ENCODE data around the gene PDCD4. TPM values are rescaled to one million over a fixed set of nuclear protein-coding genes. Genes with fewer than 3 reads are reported as not detected.

PDCD4 gene
- total and polyA plus RNA-seq, 10 of the 15 experiments (the other 5 are each of a cell fraction or from before 2014, with no cell fraction given) = 101 to 372 (median 171) TPM

DNA sequence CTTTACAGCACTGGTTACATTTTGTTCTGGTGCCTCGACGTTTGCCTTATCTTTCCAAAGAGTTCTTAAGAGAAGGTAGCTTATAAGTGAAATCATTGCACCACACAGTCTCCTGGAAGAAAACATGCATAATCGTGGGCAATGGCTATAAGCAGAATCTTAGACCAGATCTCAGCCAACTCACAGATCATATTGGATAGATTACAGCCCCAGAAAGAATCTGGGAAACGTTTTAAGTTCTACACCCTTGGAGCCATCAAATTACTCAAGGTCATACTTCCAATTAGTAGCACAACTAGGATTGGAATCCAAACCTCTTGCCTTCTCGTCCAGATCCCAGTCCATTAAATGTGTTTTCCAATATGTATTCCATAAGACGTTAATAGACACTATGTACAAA is 8.8 kb upstream of the PDCD4 start:
- Histone ChIP-seq H3K9ac (ENCODE audit: control insufficient read depth, insufficient read depth, low read length) (no peak overlapping the region), H3K79me2 (ENCODE audit: control insufficient read depth, insufficient read depth, low read length) (peaks cover 2% of the 10 kb centered on the region; the same call in 1 of the 2 replicates), H3K27ac (ENCODE audit: control insufficient read depth, insufficient read depth) (peak overlapping the region; percentile 99; the same call in 1 of the 2 replicates), H4K20me1 (ENCODE audit: control insufficient read depth, insufficient read depth) (no peaks in the 10 kb centered on the region), H3K4me3 (no peak overlapping the region), H3K27me3 (replicated peaks in 1 of 2; ENCODE audit: control insufficient read depth in 2 of 2, insufficient read depth in 2 of 2, low read length in 1 of 2) (no peaks in the 10 kb centered on the region), H2AFZ (ENCODE audit: control insufficient read depth, low read depth, low read length) (no peak overlapping the region), H3K36me3 (ENCODE audit: control insufficient read depth in 2 of 2, insufficient read depth in 2 of 2, low read length in 1 of 2) (no peaks in the 10 kb centered on the region), H3K9me3 (replicated peaks; ENCODE audit: control insufficient read depth, insufficient read depth, low read length) (no peaks in the 10 kb centered on the region), H3K4me1 (ENCODE audit: control insufficient read depth, insufficient read depth, low read length) (peaks cover 93% of the 10 kb centered on the region), H3K4me2 (ENCODE audit: control insufficient read depth, insufficient read depth) (no peak overlapping the region)
- RAD21 ChIA-PET (ENCODE audit: unreplicated experiment) = interaction anchor here (1.0 to 1.4 kb wide), 3 partner anchors 8 to 60 kb away, joined by 3 to 9 read pairs (median 4); partner anchors contain the start of gene PDCD4
- BruUV-seq (replicated peaks) = no TSS peak
- TF ChIP-seq RAD21 (IDR thresholded peaks at IDR 0.05; ENCODE audit: insufficient read depth, low read depth, low read length) = no peak
- DNase-seq (ENCODE audit: low read depth, low spot score) (no peak), FAIRE-seq (no peak), ATAC-seq (no peak)
- CTCF ChIA-PET = interaction anchor here (1.1 to 2.6 kb wide), 3 partner anchors 10 to 17 kb away, joined by 3 to 8 read pairs (median 6); no protein-coding TSS in a partner anchor
- intact Hi-C loops (cut with micrococcal nuclease; ENCODE audit: unreplicated experiment) (no loop called here), in situ Hi-C loops (cut with MboI) (no loop called here)
- 80% methylated on average over 6 of the region's 6 CpGs for WGBS (ENCODE audit: insufficient coverage, insufficient replicate concordance, low lambda C conversion rate, missing lambda C conversion rate)
- SMC1A ChIA-PET (ENCODE audit: uncharacterized antibody, unreplicated experiment) = interaction anchor here (1.0 to 6.8 kb wide), 6 partner anchors 9 to 60 kb away, joined by 3 to 188 read pairs (median 41); partner anchors contain the start of gene PDCD4
- POLR2A ChIA-PET = interaction anchor here (0.7 to 6.7 kb wide), 4 partner anchors 8 to 19 kb away, joined by 3 to 145 read pairs (median 24); partner anchors contain the start of gene PDCD4

DNA sequence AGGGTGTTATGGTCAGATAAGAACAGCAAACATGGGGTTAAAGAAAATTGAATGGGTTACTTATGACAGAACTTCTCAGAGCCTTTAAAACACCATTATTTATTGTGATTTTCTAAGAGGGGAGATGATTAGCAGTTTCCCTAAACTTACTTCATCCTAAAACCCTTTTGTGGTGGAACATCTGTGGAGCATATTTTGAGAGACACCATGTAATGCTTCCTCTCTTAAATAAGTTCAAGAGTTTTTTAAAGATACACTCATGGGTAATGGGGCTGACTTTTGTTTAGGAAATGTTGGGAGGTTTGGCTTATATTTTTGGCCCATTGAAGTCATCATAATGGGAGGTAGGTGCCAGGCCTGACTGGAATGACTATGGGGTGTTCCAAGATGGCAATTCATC is 8.4 kb upstream of the PDCD4 start:
- no peak overlapping the region for H3K9ac ChIP-seq (ENCODE audit: control insufficient read depth, insufficient read depth, low read length)
- peaks cover 2% of the 10 kb centered on the region; the same call in 1 of the 2 replicates for H3K79me2 ChIP-seq (ENCODE audit: control insufficient read depth, insufficient read depth, low read length)
- DNase-seq (ENCODE audit: low read depth, low spot score) = no peak
- H2AFZ ChIP-seq (ENCODE audit: control insufficient read depth, low read depth, low read length) = no peak overlapping the region
- H3K4me1 ChIP-seq (ENCODE audit: control insufficient read depth, insufficient read depth, low read length) = peaks cover 93% of the 10 kb centered on the region
- in situ Hi-C loops (cut with MboI) = no loop called here
- ChIA-PET SMC1A (ENCODE audit: uncharacterized antibody, unreplicated experiment) (interaction anchor here (1.0 to 6.8 kb wide), 6 partner anchors 8 to 60 kb away, joined by 3 to 188 read pairs (median 41); partner anchors contain the start of gene PDCD4), POLR2A (interaction anchor here (0.9 to 6.7 kb wide), 5 partner anchors 12 to 61 kb away, joined by 3 to 145 read pairs (median 10); no protein-coding TSS in a partner anchor), RAD21 (ENCODE audit: unreplicated experiment) (interaction anchor here (1.0 to 1.4 kb wide), 3 partner anchors 8 to 60 kb away, joined by 3 to 9 read pairs (median 4); partner anchors contain the start of gene PDCD4), CTCF (interaction anchor here (1.1 to 2.6 kb wide), 3 partner anchors 10 to 17 kb away, joined by 3 to 8 read pairs (median 6); no protein-coding TSS in a partner anchor)
- no TSS peak for BruUV-seq (replicated peaks)
- H3K4me2 ChIP-seq (ENCODE audit: control insufficient read depth, insufficient read depth) = no peak overlapping the region
- H4K20me1 ChIP-seq (ENCODE audit: control insufficient read depth, insufficient read depth) = no peaks in the 10 kb centered on the region
- no peak for FAIRE-seq
- no peak overlapping the region for H3K4me3 ChIP-seq
- peak overlapping the region; percentile 99 for H3K27ac ChIP-seq (ENCODE audit: control insufficient read depth, insufficient read depth)
- intact Hi-C loops (cut with micrococcal nuclease; ENCODE audit: unreplicated experiment) = no loop called here
- no peaks in the 10 kb centered on the region for H3K27me3 ChIP-seq (replicated peaks in 1 of 2; ENCODE audit: control insufficient read depth in 2 of 2, insufficient read depth in 2 of 2, low read length in 1 of 2)
- ATAC-seq = no peak
- H3K36me3 ChIP-seq (ENCODE audit: control insufficient read depth in 2 of 2, insufficient read depth in 2 of 2, low read length in 1 of 2) = no peaks in the 10 kb centered on the region
- no peaks in the 10 kb centered on the region for H3K9me3 ChIP-seq (replicated peaks; ENCODE audit: control insufficient read depth, insufficient read depth, low read length)
- TF ChIP-seq, protein P1, sequence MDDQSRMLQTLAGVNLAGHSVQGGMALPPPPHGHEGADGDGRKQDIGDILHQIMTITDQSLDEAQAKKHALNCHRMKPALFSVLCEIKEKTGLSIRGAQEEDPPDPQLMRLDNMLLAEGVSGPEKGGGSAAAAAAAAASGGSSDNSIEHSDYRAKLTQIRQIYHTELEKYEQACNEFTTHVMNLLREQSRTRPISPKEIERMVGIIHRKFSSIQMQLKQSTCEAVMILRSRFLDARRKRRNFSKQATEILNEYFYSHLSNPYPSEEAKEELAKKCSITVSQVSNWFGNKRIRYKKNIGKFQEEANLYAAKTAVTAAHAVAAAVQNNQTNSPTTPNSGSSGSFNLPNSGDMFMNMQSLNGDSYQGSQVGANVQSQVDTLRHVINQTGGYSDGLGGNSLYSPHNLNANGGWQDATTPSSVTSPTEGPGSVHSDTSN (IDR thresholded peaks at IDR 0.05; ENCODE audit: insufficient replicate concordance, low read depth, low read length) = no peak
- TF ChIP-seq, protein P2, sequence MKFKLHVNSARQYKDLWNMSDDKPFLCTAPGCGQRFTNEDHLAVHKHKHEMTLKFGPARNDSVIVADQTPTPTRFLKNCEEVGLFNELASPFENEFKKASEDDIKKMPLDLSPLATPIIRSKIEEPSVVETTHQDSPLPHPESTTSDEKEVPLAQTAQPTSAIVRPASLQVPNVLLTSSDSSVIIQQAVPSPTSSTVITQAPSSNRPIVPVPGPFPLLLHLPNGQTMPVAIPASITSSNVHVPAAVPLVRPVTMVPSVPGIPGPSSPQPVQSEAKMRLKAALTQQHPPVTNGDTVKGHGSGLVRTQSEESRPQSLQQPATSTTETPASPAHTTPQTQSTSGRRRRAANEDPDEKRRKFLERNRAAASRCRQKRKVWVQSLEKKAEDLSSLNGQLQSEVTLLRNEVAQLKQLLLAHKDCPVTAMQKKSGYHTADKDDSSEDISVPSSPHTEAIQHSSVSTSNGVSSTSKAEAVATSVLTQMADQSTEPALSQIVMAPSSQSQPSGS (IDR thresholded peaks at IDR 0.05; ENCODE audit: low read length) = no peak
- no peak for TF ChIP-seq DPF2 (IDR thresholded peaks at IDR 0.05)
- TF ChIP-seq SRF (IDR thresholded peaks at IDR 0.05; ENCODE audit: low read depth in 2 of 2, low read length in 2 of 2) = no peak
- TF ChIP-seq, protein P3, sequence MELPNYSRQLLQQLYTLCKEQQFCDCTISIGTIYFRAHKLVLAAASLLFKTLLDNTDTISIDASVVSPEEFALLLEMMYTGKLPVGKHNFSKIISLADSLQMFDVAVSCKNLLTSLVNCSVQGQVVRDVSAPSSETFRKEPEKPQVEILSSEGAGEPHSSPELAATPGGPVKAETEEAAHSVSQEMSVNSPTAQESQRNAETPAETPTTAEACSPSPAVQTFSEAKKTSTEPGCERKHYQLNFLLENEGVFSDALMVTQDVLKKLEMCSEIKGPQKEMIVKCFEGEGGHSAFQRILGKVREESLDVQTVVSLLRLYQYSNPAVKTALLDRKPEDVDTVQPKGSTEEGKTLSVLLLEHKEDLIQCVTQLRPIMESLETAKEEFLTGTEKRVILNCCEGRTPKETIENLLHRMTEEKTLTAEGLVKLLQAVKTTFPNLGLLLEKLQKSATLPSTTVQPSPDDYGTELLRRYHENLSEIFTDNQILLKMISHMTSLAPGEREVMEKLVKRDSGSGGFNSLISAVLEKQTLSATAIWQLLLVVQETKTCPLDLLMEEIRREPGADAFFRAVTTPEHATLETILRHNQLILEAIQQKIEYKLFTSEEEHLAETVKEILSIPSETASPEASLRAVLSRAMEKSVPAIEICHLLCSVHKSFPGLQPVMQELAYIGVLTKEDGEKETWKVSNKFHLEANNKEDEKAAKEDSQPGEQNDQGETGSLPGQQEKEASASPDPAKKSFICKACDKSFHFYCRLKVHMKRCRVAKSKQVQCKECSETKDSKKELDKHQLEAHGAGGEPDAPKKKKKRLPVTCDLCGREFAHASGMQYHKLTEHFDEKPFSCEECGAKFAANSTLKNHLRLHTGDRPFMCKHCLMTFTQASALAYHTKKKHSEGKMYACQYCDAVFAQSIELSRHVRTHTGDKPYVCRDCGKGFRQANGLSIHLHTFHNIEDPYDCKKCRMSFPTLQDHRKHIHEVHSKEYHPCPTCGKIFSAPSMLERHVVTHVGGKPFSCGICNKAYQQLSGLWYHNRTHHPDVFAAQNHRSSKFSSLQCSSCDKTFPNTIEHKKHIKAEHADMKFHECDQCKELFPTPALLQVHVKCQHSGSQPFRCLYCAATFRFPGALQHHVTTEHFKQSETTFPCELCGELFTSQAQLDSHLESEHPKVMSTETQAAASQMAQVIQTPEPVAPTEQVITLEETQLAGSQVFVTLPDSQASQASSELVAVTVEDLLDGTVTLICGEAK (IDR thresholded peaks at IDR 0.05; ENCODE audit: borderline replicate concordance) = no peak
- TF ChIP-seq HDGF (IDR thresholded peaks at IDR 0.05) = no peak
- no peak for TF ChIP-seq SMAD5 (IDR thresholded peaks at IDR 0.05; ENCODE audit: low read depth)

Data from GM12878 (cell line).